Measurements from ENCODE around the gene TCF7. TPM values are rescaled to one million over a fixed set of nuclear protein-coding genes. Genes with fewer than 3 reads are reported as not detected.

Gene TCF7
- total RNA-seq, 4 donors from 2014 or later = 0.25 to 2.1 (median 0.66) TPM

GRCh38 chr5:134162592-134162991, 48.1 kb downstream of the TCF7 start:
- no peaks in the 10 kb centered on the region for H3K27me3 ChIP-seq
- intact Hi-C loops (cut with DNase I; ENCODE audit: low total_unique reads) = no loop called here
- no peak overlapping the region for H3K27ac ChIP-seq
- H3K4me3 ChIP-seq = no peak overlapping the region
- no peaks in the 10 kb centered on the region for H3K9me3 ChIP-seq
- ATAC-seq (no peak), DNase-seq (no peak)
- TF ChIP-seq POLR2A (IDR thresholded peaks at IDR 0.05) (no peak), CTCF (IDR thresholded peaks at IDR 0.05 in 4 of 5, conservative IDR thresholded peaks at IDR 0.05 in 1 of 5) (no peak)
- peaks cover 0 to 72% of the 10 kb centered on the region in 2 donors for H3K36me3 ChIP-seq
- in situ Hi-C loops (cut with MboI; ENCODE audit: low sequenced_read_pairs in 4 of 4) = no loop called here
- H3K4me1 ChIP-seq = no peaks in the 10 kb centered on the region

GRCh38 chr5:134171972-134172371, 57.5 kb downstream of the TCF7 start:
- H3K4me1 ChIP-seq = peaks cover 72 to 76% of the 10 kb centered on the region in 2 donors
- peak overlapping the region; percentile 53 to 99 (median 76) for H3K27ac ChIP-seq
- DNase-seq = no peak
- H3K36me3 ChIP-seq = peaks cover 0 to 43% of the 10 kb centered on the region in 2 donors
- TF ChIP-seq CTCF (IDR thresholded peaks at IDR 0.05 in 4 of 5, conservative IDR thresholded peaks at IDR 0.05 in 1 of 5) (no peak), POLR2A (IDR thresholded peaks at IDR 0.05) (no peak)
- in situ Hi-C loops (cut with MboI; ENCODE audit: low sequenced_read_pairs in 4 of 4) = no loop called here
- intact Hi-C loops (cut with DNase I; ENCODE audit: low total_unique reads) = no loop called here
- no peak for ATAC-seq
- no peaks in the 10 kb centered on the region for H3K9me3 ChIP-seq
- no peaks in the 10 kb centered on the region for H3K27me3 ChIP-seq
- H3K4me3 ChIP-seq = no peak overlapping the region

GRCh38 chr5:134174841-134175839, 60.7 kb downstream of the TCF7 start:
- intact Hi-C loops (cut with DNase I; ENCODE audit: low total_unique reads) = loop anchor here (5.0 kb wide), 2 partner anchors 352 to 407 kb away; partner anchors contain the start of gene JADE2
- no peaks in the 10 kb centered on the region for H3K9me3 ChIP-seq
- DNase-seq = no peak
- ATAC-seq = no peak
- peaks cover 61 to 62% of the 10 kb centered on the region in 2 donors for H3K4me1 ChIP-seq
- in situ Hi-C loops (cut with MboI; ENCODE audit: low sequenced_read_pairs in 4 of 4) = loop anchor here in 3 of 4 donors (25.0 kb wide), 1 partner anchor 412 kb away; no protein-coding TSS in a partner anchor
- H3K27me3 ChIP-seq = no peaks in the 10 kb centered on the region
- H3K27ac ChIP-seq = peak overlapping the region; percentile 93 to 99 (median 96)
- TF ChIP-seq POLR2A (IDR thresholded peaks at IDR 0.05) (no peak), CTCF (IDR thresholded peaks at IDR 0.05 in 4 of 5, conservative IDR thresholded peaks at IDR 0.05 in 1 of 5) (no peak)
- peaks cover 0 to 27% of the 10 kb centered on the region in 2 donors for H3K36me3 ChIP-seq
- peak overlapping the region; percentile 96 to 99 (median 98) for H3K4me3 ChIP-seq

- Histone ChIP-seq H3K4me1 (peaks cover 52 to 53% of the 10 kb centered on the region in 2 donors), H3K4me3 (peak overlapping the region; percentile 96 to 99 (median 98)), H3K9me3 (no peaks in the 10 kb centered on the region), H3K27me3 (no peaks in the 10 kb centered on the region), H3K36me3 (peaks cover 0 to 21% of the 10 kb centered on the region in 2 donors), H3K27ac (peak overlapping the region; percentile 93 to 99 (median 96))
- peak; percentile 15 to 25 for ATAC-seq
- TF ChIP-seq POLR2A (IDR thresholded peaks at IDR 0.05) (no peak), CTCF (IDR thresholded peaks at IDR 0.05 in 4 of 5, conservative IDR thresholded peaks at IDR 0.05 in 1 of 5) (no peak)
- DNase-seq = peak; percentile 20 to 48
- in situ Hi-C loops (cut with MboI; ENCODE audit: low sequenced_read_pairs in 4 of 4) (loop anchor here in 3 of 4 donors (25.0 kb wide), 1 partner anchor 411 kb away; no protein-coding TSS in a partner anchor), intact Hi-C loops (cut with DNase I; ENCODE audit: low total_unique reads) (loop anchor here (2.0 to 5.0 kb wide), 3 partner anchors 195 to 406 kb away; partner anchors contain the start of genes JADE2 and UBE2B)
Observed at GRCh38 chr5:134175921-134176510, 61.5 kb downstream of the TCF7 start.
